Temporal lobe (tissue), 1 donor: Measurements from ENCODE around the gene GAMT. TPM values are rescaled to one million over a fixed set of nuclear protein-coding genes. Genes with fewer than 3 reads are reported as not detected.

Experiments
- total RNA-seq: library from RNA; depleted of rRNA; stranded (reverse); fragments of >200 nt; gene quantifications from one replicate; pipeline ENCODE4 v1.2.3, GENCODE V29; 2014

The GAMT gene
- total RNA-seq, 1 donor from 2014 or later = 10.3 TPM

Other genes with a start within 250 kb of the GAMT start
- 5.2 TPM for gene SBNO2, start 227.3 kb downstream of the GAMT start, total RNA-seq
- gene STK11, start 195.8 kb downstream of the GAMT start, total RNA-seq = 30.0 TPM
- gene CBARP, start 163.5 kb downstream of the GAMT start, total RNA-seq = 6.4 TPM
- 27.5 TPM for gene ATP5F1D, start 159.8 kb downstream of the GAMT start, total RNA-seq
- 22.6 TPM for gene MIDN, start 153.0 kb downstream of the GAMT start, total RNA-seq
- gene CIRBP, start 132.2 kb downstream of the GAMT start, total RNA-seq = 289 TPM
- gene FAM174C, start 126.0 kb downstream of the GAMT start, total RNA-seq = 8.9 TPM
- gene EFNA2, start 115.7 kb downstream of the GAMT start, total RNA-seq = 4.9 TPM
- 21.4 TPM for gene NDUFS7, start 17.6 kb downstream of the GAMT start, total RNA-seq
- 25.8 TPM for gene DAZAP1, start 6.0 kb upstream of the GAMT start, total RNA-seq
- 418 TPM for gene RPS15, start 36.9 kb upstream of the GAMT start, total RNA-seq
- 193 TPM for gene APC2, start 48.6 kb upstream of the GAMT start, total RNA-seq
- gene C19orf25, start 77.7 kb upstream of the GAMT start, total RNA-seq = 13.5 TPM
- gene PCSK4, start 88.8 kb upstream of the GAMT start, total RNA-seq = 2.2 TPM
- 0.98 TPM for gene REEP6, start 89.6 kb upstream of the GAMT start, total RNA-seq
- under 0.01 TPM for gene ADAMTSL5, start 111.5 kb upstream of the GAMT start, total RNA-seq
- 0.74 TPM for gene PLK5, start 122.5 kb upstream of the GAMT start, total RNA-seq
- gene MEX3D, start 166.8 kb upstream of the GAMT start, total RNA-seq = 31.2 TPM
- gene MBD3, start 191.3 kb upstream of the GAMT start, total RNA-seq = 40.1 TPM
- 30.7 TPM for gene UQCR11, start 203.9 kb upstream of the GAMT start, total RNA-seq